Measurements from ENCODE around the gene GTF3C1. TPM values are rescaled to one million over a fixed set of nuclear protein-coding genes. Genes with fewer than 3 reads are reported as not detected.
"Not testable (repeated sequence)": the region's sequence is repeated elsewhere in the genome, so short reads cannot be mapped to it uniquely, and the experiment has no call there.

GTF3C1 gene
- total and polyA plus RNA-seq, 10 donors: 28.8 to 68.6 (median 57.1) TPM

- Histone ChIP-seq H3K36me3 (peaks cover 0 to 74% (median 10%) of the 10 kb centered on the region in 6 donors), H3K4me3 (no peak overlapping the region), H3K27ac (no peak overlapping the region), H3K27me3 (replicated peaks in 1 of 7) (peaks cover 0 to 30% (median 0%) of the 10 kb centered on the region in 7 donors), H3K9me3 (no peaks in the 10 kb centered on the region), H3K4me1 (peaks cover 0 to 44% (median 21%) of the 10 kb centered on the region in 6 donors)
- peak; percentile 63 for DNase-seq
- intact Hi-C loops (cut with DNase I; ENCODE audit: low total_unique reads): no loop called here
- 83 to 91% (median 89%) methylated on average over 16 of the region's 16 CpGs for WGBS, 5 donors
- TF ChIP-seq POLR2A (IDR thresholded peaks at IDR 0.05) (no peak), POLR2AphosphoS5 (IDR thresholded peaks at IDR 0.05) (no peak), CTCF (IDR thresholded peaks at IDR 0.05 in 8 of 11, conservative IDR thresholded peaks at IDR 0.05 in 3 of 11) (no peak)
Measured at GRCh38 chr16:27434141-27435051, 115.3 kb downstream of the GTF3C1 start.

GRCh38 chr16:27433636-27434035 is 116.1 kb downstream of the GTF3C1 start:
- intact Hi-C loops (cut with DNase I; ENCODE audit: low total_unique reads): no loop called here
- 54 to 74% (median 56%) methylated on average over 8 of the region's 8 CpGs for WGBS, 5 donors
- Histone ChIP-seq H3K27ac (no peak overlapping the region), H3K4me3 (no peak overlapping the region), H3K36me3 (peaks cover 0 to 66% (median 9%) of the 10 kb centered on the region in 6 donors), H3K4me1 (peaks cover 0 to 52% (median 24%) of the 10 kb centered on the region in 6 donors), H3K27me3 (replicated peaks in 1 of 7) (peaks cover 0 to 32% (median 0%) of the 10 kb centered on the region in 7 donors), H3K9me3 (no peaks in the 10 kb centered on the region)
- TF ChIP-seq POLR2AphosphoS5 (IDR thresholded peaks at IDR 0.05): no peak
- TF ChIP-seq CTCF (IDR thresholded peaks at IDR 0.05 in 8 of 11, conservative IDR thresholded peaks at IDR 0.05 in 3 of 11): no peak
- no peak for TF ChIP-seq POLR2A (IDR thresholded peaks at IDR 0.05)
- no peak for DNase-seq

GRCh38 chr16:27433191-27433590 is 116.5 kb downstream of the GTF3C1 start:
- H3K27ac ChIP-seq; H3K4me3 ChIP-seq; intact Hi-C loops (cut with DNase I; ENCODE audit: low total_unique reads); H3K9me3 ChIP-seq: not testable (repeated sequence)
- peaks cover 0 to 56% (median 29%) of the 10 kb centered on the region in 6 donors for H3K4me1 ChIP-seq
- peak; percentile 42 for DNase-seq
- 67 to 80% (median 77%) methylated on average over 5 of the region's 5 CpGs for WGBS, 5 donors
- peaks cover 0 to 62% (median 8%) of the 10 kb centered on the region in 6 donors for H3K36me3 ChIP-seq
- H3K27me3 ChIP-seq (replicated peaks in 1 of 7): peaks cover 0 to 32% (median 0%) of the 10 kb centered on the region in 7 donors

- no peaks in the 10 kb centered on the region for H3K9me3 ChIP-seq
- peaks cover 0 to 32% (median 0%) of the 10 kb centered on the region in 7 donors for H3K27me3 ChIP-seq (replicated peaks in 1 of 7)
- H3K36me3 ChIP-seq: peaks cover 0 to 55% (median 5%) of the 10 kb centered on the region in 6 donors
- intact Hi-C loops (cut with DNase I; ENCODE audit: low total_unique reads): no loop called here
- WGBS, 5 donors: 40 to 55% (median 50%) methylated on average over 6 of the region's 6 CpGs
- no peak for TF ChIP-seq CTCF (IDR thresholded peaks at IDR 0.05 in 8 of 11, conservative IDR thresholded peaks at IDR 0.05 in 3 of 11)
- no peak for TF ChIP-seq POLR2AphosphoS5 (IDR thresholded peaks at IDR 0.05)
- no peak for TF ChIP-seq POLR2A (IDR thresholded peaks at IDR 0.05)
- peak; percentile 9 for DNase-seq
- peaks cover 0 to 62% (median 34%) of the 10 kb centered on the region in 6 donors for H3K4me1 ChIP-seq
- H3K4me3 ChIP-seq: no peak overlapping the region
- H3K27ac ChIP-seq: peak overlapping the region in 1 of 8 donors; percentile 6
Measured at GRCh38 chr16:27432558-27432957, 117.2 kb downstream of the GTF3C1 start.
